Measurements from ENCODE around the gene CRK.

The CRK gene

GRCh38 chr17:1478418-1478817, 22.4 kb upstream of the CRK start:
- no peak for DNase-seq (ENCODE audit: extremely low read depth, low read depth)
- TF ChIP-seq CTCF (IDR thresholded peaks at IDR 0.05; ENCODE audit: low read depth, low read length): no peak

- TF ChIP-seq CTCF (IDR thresholded peaks at IDR 0.05; ENCODE audit: low read depth, low read length): no peak
- no peak for DNase-seq (ENCODE audit: extremely low read depth, low read depth)
Measured at GRCh38 chr17:1475321-1475854, 19.4 kb upstream of the CRK start.

- no peak for TF ChIP-seq CTCF (IDR thresholded peaks at IDR 0.05; ENCODE audit: low read depth, low read length)
- no peak for DNase-seq (ENCODE audit: extremely low read depth, low read depth)
Measured at GRCh38 chr17:1474402-1475189, 18.6 kb upstream of the CRK start.

- TF ChIP-seq CTCF (IDR thresholded peaks at IDR 0.05; ENCODE audit: low read depth, low read length): no peak
- no peak for DNase-seq (ENCODE audit: extremely low read depth, low read depth)
Measured at GRCh38 chr17:1473841-1474240, 17.8 kb upstream of the CRK start.

GRCh38 chr17:1473170-1473569, 17.1 kb upstream of the CRK start:
- no peak for DNase-seq (ENCODE audit: extremely low read depth, low read depth)
- no peak for TF ChIP-seq CTCF (IDR thresholded peaks at IDR 0.05; ENCODE audit: low read depth, low read length)

GRCh38 chr17:1471911-1472821, 16.1 kb upstream of the CRK start:
- no peak for DNase-seq (ENCODE audit: extremely low read depth, low read depth)
- no peak for TF ChIP-seq CTCF (IDR thresholded peaks at IDR 0.05; ENCODE audit: low read depth, low read length)

- TF ChIP-seq CTCF (IDR thresholded peaks at IDR 0.05; ENCODE audit: low read depth, low read length): no peak
- no peak for DNase-seq (ENCODE audit: extremely low read depth, low read depth)
Measured at GRCh38 chr17:1471490-1471889, 15.5 kb upstream of the CRK start.

All from AG09319 (cell line).